NCI-H526 treated with DMSO at 0.1 percent for 48 hours (cell line): Measurements from ENCODE around the gene SHANK3.

Experiments
- DNase-seq: peaks from one replicate; lab custom pipeline; 2025; lab: John Stamatoyannopoulos, UW

SHANK3 gene

GRCh38 chr22:50678218-50678650 is 5.6 kb downstream of the SHANK3 start:
- DNase-seq, result no peak

- no peak for DNase-seq
Measured at GRCh38 chr22:50678651-50679521, 6.3 kb downstream of the SHANK3 start.

- no peak for DNase-seq
Measured at GRCh38 chr22:50683086-50683993, 10.7 kb downstream of the SHANK3 start.

GRCh38 chr22:50683994-50684371 is 11.4 kb downstream of the SHANK3 start:
- no peak for DNase-seq

GRCh38 chr22:50684501-50684900 is 11.9 kb downstream of the SHANK3 start:
- DNase-seq, result no peak

GRCh38 chr22:50684986-50685385 is 12.4 kb downstream of the SHANK3 start:
- no peak for DNase-seq

- DNase-seq, result no peak
Measured at GRCh38 chr22:50686794-50687193, 14.2 kb downstream of the SHANK3 start.

GRCh38 chr22:50687829-50688228 is 15.2 kb downstream of the SHANK3 start:
- DNase-seq, result no peak

GRCh38 chr22:50688448-50688847 is 15.8 kb downstream of the SHANK3 start:
- DNase-seq, result no peak

GRCh38 chr22:50691521-50691920 is 18.9 kb downstream of the SHANK3 start:
- DNase-seq, result no peak

- DNase-seq, result no peak
Measured at GRCh38 chr22:50693462-50693861, 20.8 kb downstream of the SHANK3 start.

- no peak for DNase-seq
Measured at GRCh38 chr22:50694099-50694605, 21.5 kb downstream of the SHANK3 start.

- DNase-seq, result no peak
Measured at GRCh38 chr22:50694766-50695420, 22.3 kb downstream of the SHANK3 start.

- DNase-seq, result no peak
Measured at GRCh38 chr22:50695421-50696250, 23.0 kb downstream of the SHANK3 start.

- DNase-seq, result no peak
Measured at GRCh38 chr22:50696251-50696798, 23.7 kb downstream of the SHANK3 start.

- no peak for DNase-seq
Measured at GRCh38 chr22:50696799-50697561, 24.4 kb downstream of the SHANK3 start.

GRCh38 chr22:50697667-50698506 is 25.3 kb downstream of the SHANK3 start:
- no peak for DNase-seq

GRCh38 chr22:50698546-50698945 is 25.9 kb downstream of the SHANK3 start:
- DNase-seq, result no peak
